Activated CD4-positive, alpha-beta T cell treated with anti-CD3 and anti-CD28 coated beads for 24 hours (primary cell): Measurements from ENCODE around the gene AHRR.
"Not testable (repeated sequence)": the region's sequence is repeated elsewhere in the genome, so short reads cannot be mapped to it uniquely, and the experiment has no call there.

Source experiments
- DNase-seq, 2 donors: peaks; one replicate each; pipeline ENCODE4 v3.0.0-alpha.2; 2020; ENCODE audit warnings: low read depth in 2 of 2

The AHRR gene

DNA sequence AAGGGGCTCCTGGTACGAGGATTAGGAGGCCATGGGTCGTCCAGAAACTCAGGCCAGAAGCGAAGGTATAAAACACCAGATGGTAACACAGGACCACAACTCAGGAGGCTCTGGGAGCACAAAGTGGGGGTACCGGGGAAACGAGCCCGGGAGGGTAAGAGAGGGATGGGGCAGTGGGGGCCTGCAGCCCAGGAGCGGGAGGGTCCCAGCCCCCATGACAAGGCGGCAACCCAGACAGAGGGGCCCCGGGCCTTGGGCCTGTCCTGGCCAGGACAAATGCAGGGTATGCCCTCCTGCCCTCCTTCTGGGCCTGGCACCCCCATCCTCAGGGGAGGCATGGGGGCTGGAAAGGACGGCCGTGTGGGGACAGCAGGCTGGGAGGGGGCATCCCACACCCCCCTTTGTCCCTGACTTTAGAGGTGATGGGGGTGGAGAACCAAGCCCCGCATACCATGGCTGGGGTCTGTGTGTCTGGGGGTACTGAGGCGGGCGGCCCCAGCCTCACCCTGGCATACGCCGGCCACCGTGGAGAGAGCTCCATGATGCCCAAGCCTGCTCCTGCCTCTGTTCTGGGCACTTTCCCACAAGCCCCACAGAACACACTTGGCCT, 74.5 kb downstream of the AHRR start:
- no peak for DNase-seq

DNA sequence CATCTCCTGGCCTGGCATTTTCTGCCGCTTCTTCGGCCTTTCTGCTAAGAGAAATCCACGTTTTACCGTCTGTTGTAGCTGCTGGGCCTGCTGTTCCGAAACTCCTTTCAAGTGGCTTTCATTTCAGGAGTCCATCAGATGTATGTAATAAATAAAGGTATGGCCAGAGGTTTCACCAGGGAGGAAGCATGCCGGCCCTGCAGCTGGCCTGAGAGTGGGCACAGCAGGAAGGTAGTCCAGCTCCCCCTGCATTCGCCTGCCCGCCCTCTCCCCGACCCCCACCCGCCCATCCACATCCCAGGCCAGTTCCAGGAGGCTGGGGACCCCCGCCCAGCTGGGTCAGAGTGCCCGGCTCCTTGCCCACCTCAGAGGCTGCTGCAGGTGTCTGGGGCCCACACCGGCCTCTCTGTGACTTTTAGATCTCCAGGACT, 75.0 kb downstream of the AHRR start:
- no peak for DNase-seq

DNA sequence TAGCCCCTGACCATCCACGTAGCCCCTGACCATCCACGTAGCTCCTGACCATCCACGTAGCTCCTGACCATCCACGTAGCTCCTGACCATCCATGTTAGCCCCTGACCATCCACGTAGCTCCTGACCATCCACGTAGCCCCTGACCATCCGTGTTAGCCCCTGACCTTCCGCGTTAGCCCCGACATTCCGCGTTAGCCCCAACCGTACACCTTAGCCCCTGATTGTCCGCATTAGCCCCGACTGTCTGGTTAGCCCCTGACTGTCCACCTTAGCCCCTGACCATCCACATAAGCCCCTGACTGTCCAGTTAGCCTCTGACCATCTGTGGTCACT, 76.6 kb downstream of the AHRR start:
- DNase-seq = not testable (repeated sequence)

DNA sequence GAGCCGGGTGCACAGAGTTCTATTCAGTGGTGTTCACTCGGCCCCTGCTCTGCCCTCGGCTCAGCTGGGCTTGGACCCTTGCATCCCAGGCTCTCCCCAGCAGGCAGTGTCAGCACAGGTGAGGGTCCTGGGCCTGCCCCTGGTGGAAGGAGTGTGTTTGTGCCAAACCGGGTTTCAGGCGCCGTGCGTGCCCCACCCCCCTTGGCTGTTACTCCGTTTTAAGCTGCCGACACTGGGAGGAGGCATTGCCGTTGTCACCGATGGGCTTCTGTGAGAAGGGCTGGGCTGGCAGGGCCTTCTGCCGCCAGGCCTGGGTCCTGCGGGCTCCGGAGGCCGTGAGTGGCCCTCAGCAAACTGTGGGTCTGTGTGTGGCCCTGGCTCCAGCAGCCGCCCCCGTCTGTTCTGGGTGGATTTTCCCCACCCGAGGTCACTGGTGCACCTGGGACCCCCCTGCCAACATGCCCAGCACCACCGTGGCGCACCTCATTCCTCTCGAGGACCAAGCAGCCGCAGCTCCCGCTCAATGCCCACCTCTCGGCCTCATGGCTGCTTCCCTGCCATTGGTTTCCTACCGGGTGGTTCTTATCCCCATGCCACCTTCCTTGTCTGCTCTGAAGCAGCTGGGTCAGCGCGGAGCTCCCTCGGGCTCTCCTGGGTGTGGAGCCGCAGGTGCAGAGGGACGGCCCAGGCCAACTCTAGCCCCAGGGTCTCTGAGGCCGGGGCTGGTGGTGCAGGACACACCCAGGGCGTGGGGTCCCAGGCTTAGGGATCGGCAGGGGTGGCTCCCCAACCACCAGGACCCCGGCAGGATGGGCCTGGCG, 77.2 kb downstream of the AHRR start:
- no peak for DNase-seq

DNA sequence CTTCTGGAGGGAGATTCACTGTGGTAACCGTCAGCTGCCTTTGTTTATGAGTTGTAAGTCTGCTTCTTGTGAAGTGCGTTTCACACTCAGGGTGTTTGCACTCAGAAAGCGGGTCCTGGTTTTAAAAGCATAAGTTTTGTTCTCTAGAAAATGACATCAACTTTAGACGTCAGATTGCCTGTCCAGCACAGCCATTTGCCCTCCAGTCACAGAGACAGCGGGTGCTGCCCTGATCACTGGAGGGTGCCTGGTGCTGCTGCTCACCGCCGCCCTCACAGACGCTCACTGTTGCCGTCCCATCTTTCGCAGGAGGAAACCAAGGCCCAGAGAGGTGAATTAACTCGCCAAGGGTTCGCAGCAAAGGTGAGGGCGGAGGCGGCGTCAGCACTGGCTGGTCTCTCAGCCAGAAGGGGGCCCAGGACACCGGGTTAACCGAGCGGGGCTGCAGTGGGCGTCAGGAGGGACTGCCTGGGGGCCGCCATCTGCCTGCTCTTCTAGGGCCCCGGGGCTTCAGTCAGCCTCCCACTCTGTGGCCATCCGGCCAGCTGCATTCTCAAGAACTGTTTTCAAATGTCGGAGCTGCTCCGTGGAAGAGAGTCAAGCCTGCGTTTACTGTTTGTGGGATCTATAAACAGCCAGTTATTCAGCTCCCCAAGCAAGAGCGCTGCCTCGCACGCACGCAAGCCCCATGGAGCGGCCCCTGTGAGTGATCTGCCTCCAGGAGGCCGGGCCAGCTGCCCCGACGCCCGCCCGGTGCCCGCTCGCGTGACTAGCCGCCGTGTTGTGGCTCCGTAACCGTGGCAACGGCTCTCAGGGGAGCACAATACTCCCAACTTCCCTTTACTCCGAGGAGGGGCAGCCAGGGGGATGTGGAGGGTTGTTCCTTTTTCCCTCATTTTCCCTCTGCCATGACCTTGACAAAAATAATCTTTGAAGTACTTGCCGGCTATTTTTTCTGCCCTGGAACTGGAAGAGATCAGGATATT, 78.1 kb downstream of the AHRR start:
- DNase-seq = peak in 1 of 2 donors; percentile 48

DNA sequence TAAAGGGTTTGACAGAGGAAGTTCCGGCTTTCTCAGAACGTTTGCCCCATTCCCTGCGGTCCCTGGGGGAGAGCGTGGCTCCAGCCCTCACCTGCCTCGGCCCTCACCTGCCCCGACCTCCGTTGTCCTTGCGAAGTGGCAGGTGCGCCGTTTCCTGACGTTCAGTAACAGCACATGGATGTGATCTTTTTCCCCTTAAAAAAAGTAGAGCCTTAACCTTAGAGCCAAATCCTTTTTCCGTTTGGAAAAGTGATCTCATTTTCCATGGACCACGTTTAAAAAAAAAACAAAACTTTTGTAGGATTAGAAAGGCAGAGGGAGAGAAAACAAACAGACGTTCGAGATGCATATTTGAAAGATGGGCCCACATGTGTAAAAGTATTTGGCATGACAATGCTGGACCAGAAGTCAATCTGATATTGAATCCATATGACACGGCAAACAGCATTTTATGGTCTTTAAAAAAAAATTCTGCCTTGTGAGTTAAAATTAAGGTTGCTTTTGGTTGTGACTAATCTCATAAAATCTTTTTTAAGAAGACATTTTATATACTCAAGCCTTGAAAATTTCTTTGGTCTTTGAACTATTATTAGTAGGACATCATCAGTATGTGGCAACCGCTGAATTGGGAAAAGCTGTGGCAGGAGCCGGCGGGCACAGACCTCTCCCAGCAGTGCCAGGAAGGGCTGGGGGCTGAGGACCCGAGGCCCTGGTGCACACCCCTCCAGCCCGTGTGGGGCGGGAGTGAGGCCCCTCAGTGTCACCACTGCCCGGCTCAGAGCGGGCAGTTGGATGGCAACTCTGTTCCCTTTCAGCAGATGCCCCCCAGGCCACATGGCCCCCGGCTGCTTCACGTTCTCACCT, 79.0 kb downstream of the AHRR start:
- no peak for DNase-seq

DNA sequence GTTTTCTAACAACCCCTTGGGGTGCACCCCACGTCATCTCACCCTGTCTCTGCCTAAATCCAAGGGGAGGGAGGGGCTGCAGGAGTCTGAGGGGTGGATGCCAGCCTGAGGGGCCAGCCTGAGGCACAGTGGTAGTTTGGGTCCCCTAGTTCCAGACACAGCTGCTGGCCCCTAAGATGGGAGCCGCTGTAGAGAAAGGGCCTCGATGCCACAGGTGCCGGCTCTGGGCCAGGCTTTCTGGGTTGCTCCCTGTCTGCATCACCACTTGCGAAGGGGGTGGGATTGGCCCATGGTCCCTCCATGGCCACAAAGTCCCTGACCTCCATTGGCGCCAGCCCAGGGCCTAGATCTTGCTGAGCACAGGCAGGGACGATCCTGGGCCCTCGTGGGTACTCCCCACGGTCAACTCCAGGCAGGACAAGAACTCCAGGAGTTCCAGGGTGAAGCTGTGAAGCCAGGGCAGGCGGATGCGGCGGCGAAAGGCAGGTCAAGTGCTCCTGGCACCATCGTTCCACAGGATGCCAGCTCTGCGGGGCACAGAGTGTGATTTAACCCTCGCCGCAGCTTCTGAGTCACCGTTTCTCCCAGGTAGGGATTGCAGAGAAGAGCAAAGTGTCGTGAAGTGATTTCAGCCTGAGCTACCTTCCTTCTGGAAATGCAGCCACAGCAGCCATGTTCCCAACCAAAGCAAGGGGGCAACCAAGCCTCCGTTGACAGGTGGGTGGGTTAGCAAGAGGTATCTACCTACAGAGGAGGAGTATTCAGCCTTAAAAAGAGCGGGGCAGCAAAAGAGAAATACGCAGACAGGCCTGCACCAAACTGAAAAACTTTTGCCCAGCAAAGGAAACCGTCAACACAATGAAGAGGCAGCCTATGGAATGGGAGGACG, 79.9 kb downstream of the AHRR start:
- no peak for DNase-seq

DNA sequence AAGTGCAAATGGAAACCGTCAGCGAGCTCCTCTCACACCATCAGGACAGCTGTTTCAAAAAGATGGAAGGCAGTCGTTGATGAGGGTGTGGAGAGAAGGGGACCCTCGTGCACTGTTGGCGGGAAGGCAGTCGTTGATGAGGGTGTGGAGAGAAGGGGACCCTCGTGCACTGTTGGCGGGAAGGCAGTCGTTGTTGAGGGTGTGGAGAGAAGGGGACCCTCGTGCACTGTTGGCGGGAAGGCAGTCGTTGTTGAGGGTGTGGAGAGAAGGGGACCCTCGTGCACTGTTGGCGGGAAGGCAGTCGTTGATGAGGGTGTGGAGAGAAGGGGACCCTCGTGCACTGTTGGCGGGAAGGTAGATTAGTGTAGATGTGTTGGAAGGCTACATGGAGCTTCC, 80.7 kb downstream of the AHRR start:
- DNase-seq = not testable (repeated sequence)

DNA sequence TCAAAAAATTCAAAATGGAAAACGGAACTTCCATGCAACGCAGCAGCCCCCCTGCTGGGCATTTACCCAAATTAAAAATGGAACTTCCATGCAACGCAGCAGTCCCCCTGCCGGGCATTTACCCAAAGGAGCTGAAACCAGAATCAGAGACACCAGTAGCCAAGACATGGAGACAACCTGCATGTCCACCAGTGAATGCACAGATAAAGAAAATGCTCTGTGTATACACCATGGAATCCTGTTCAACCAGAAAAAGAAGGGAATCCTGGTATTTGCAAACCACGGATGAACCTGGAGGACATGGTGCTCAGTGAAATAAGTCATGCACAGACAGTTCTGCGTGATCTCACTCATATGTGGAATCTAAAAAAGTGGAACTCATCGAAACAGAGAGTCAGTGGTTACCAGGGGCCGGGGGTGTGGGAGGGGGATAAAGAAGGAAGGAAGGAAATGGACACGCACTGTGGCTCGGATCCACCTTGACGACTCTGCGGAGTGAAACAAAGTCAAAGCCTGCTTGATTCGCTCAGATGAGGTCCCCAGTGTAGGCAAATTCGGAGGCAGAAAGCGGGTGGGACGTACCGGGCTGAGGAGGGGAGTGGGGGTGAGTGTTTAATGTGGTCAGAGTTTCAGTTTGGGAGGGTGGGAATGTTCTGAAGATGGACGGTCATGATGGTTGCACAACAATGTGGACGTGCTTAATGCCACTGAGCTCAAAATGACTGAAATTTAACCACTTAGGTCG, 81.3 kb downstream of the AHRR start:
- DNase-seq = no peak

DNA sequence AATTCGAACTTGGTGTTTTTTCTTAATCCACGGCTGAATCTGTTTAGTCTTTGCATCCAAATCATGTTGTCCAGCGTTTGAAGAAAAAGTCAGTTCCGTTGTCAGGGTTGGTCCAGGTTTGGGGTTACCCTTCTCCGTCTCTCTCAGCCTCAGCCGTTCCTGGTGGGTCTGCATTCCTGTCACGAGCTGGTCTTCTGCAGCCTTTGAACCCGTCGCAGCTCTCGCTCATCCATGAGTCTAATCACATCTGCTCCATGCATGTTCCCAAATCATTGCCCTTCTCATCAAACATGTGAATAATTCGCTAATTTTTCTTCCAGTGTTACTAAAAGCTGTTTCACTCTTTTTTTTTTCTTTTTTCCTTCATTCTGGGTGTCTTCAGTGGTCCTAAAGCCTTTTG, 82.5 kb downstream of the AHRR start:
- no peak for DNase-seq

DNA sequence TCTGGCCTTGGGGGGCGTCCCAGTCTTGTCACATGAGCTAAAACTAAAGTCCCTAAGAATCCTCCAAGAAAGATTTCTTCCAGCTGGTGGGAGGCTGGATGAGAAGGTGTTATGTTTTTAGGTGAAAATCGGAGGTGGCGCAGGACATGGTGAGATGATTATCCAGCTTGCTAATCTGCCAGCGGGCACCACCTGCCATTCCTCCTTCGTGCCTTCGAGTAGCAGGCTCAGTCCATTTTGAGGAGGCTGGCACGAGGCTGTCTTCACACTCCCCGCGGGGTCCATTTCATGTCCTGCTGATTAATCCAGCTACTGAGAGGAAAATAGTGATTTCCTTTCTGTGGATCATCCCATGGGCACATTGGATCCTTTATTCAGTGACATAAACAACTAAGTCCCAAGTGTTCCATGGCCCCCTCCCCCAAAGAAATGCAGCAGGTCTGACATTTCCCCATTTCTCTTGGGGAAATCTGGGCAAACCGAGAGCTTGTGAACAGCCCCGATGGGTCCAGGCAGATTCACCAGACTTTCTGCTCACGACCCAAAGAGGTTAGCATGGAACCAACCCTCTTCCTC, 83.2 kb downstream of the AHRR start:
- DNase-seq = no peak

DNA sequence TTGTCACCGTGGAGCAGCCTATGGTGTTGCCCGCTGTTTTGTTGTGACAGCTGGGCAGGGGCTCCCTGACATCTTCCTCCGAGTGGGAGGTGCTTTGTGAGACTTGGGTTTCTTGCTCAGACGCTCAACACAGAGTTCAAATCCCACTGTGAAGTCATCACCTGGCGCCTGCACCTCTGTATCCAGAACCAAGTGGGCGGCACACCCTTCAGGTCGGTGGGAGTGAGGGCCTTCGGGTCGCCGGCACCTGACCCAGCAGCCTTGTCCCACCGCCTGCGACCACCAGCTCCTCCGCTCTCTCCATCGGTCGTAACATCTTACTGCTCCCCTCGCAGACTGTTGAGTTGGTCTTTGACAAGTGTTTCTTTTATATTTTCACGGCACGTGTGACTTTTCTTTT, 83.9 kb downstream of the AHRR start:
- no peak for DNase-seq

DNA sequence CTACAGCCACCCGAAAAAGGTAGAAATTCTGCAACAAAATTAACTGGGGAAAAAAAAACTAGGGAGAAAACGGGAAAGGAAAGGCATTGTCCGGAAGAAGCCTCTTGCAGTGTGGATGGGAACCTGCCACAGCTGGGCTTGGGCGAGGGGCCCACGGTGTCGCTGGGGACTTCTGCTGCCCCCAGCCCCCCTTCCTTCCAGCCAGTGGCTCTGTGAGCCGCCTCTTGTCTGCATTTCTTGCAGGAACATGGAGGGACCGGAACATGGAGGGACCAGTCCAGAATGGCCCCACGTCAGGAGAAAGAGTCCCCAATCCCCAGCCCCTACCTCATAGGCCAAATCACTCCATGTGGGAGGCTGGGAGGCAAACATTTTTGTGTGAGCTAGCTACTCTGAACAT, 84.5 kb downstream of the AHRR start:
- DNase-seq = no peak

DNA sequence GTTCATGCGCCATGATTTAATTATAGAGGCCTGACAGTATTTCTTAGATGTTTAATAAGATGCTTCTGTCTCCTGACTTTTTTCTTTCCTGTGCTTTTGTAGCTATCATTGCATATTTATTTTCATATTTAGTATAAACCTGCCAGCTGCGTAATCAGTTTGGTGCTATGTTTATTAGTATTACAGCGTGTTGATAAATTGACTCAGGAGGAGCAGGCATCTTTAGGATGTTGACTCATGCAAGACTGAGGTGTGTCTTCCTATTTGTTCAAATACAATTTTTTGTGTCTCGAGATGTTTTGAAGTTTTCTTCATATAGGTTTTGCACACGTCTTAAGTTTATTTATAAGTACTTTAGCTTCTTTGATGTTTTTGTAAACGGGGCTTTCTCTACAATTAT, 85.5 kb downstream of the AHRR start:
- no peak for DNase-seq

DNA sequence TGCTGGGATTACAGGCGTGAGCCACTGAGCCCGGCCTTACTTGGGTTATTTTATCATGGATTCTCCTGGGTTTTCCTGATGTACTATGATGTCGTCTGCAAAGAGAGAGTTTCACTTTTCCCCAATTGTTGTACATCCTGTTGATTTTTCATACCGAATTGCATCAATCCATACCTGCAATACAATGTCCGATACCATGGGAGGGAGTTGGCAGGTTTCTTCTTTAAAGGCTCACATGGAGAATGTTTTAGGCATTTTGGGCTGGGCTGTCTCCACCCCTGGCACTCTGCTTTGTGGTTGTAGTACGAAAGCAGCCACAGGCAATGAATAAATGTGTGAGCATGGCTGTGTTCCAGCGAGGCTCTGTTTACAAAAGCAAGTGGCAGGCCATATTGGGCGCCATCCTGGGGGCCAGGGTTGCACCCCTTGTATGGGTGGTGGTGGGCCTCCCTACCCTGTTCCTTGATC, 86.3 kb downstream of the AHRR start:
- DNase-seq = no peak

DNA sequence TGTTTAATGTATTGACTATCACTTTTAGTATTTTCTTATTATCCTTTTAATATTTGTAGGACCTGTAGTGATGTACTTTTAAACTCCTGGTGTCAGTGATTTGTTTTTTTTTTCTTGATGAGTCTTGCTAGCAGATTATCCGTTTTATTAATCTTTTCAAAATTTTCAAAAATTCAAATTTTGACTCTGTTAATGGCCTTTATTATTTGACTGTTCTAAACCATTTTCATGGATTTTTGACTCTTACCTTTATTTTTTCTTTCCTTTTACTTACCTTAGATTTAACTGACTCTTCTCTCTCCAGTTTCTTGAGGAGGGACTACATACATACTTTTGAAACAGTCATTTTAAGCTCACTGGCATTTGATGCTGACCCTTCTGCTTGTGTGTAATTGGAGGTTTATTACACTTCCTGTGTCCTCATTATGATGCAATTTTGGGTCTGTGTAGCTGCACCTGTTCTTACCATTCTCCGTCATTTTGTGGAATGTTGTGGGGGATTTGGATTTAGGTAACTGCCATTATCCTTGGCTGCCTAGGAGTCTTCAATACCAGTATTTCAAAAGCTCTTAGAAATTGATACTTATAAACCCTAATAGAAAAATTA, 89.5 kb downstream of the AHRR start:
- no peak for DNase-seq

DNA sequence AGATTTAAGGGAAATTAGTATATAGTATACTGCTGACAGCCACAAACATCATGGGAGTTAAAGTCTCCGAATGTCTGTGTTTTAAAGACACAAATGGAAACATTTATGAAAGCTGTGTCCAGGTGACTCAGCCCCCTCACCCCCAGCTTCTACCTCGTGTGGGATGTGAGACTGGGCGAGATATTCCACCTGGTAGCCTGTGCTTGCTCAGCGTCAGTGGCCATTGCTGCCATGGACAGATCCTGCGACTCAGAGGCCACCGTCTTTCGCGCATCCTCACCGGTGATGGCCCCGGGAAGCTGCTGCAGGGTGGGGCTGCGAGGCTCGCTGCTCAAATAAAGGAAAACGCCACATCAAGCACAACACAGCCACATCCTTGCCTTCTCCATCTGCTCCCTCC, 90.2 kb downstream of the AHRR start:
- no peak for DNase-seq

DNA sequence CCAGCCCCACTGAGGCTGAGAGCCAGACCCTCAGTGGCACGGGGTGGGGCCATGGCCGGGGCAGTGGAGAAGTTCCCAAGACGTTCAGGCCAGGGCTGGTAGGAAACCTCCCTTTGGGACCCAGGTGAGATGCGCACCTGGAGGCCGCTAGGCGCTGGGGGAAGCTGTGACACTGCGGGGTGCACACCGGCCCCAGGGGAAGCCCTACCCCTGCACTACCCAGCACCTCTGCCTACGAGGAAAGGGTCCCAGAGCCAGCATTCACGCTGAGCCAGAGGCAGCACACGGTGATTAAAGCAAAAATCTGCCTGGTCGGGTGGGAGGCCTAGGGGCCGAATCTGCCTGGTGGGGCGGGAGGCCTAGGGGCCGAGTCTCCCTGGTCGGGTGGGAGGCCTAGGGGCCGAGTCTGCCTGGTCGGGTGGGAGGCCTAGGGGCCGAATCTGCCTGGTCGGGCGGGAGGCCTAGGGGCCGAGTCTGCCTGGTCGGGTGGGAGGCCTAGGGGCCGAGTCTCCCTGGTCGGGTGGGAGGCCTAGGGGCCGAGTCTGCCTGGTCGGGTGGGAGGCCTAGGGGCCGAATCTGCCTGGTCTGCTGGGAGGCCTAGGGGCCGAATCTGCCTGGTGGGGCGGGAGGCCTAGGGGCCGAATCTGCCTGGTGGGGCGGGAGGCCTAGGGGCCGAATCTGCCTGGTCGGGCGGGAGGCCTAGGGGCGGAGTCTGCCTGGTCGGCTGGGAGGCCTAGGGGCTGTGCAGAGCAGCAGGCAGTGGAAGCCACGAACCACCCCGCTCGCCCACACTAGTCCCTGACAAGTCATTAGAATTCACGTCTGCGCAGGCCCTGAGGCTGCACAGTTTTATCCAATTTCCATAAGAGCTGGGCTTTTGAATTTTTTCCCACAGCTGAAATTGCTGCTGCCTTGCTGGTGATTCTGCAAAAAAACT, 93.7 kb downstream of the AHRR start:
- DNase-seq = not testable (repeated sequence)
